HepG2 (cell line): ENCODE data around the gene TNS4. TPM values are rescaled to one million over a fixed set of nuclear protein-coding genes. Genes with fewer than 3 reads are reported as not detected.
A peak's percentile ranks its signal among the peaks of the same experiment; 100 is the strongest.

ENCODE experiments used
- ARNTL ChIP-seq: sonication (generic); formaldehyde crosslinking; IDR thresholded peaks from 2 replicates; pipeline ENCODE4 v1.4.0; 2020; ENCODE audit warnings: mild to moderate bottlenecking, missing genetic modification reagents
- EP300 ChIP-seq, 3 experiments: sonication (generic) in 1 of 3; formaldehyde crosslinking in 1 of 3; IDR thresholded peaks; 2 replicates each; pipeline versions ENCODE4 v1.5.1 to v1.6.1; 2011 to 2020; ENCODE audit warnings: low read depth in 2 of 3, low read length in 2 of 3, borderline replicate concordance in 1 of 3, improper control_type of control experiment in 1 of 3, mild to moderate bottlenecking in 1 of 3, missing genetic modification reagents in 1 of 3, moderate library complexity in 1 of 3
- KLF9 ChIP-seq: IDR thresholded peaks from 2 replicates; pipeline ENCODE4 v1.6.1; 2016; ENCODE audit warnings: low read depth
- MTF1 ChIP-seq: sonication (generic); formaldehyde crosslinking; IDR thresholded peaks from 2 replicates; pipeline ENCODE4 v1.5.0; 2020; ENCODE audit warnings: missing genetic modification reagents
- NPAS2 ChIP-seq: sonication (generic); formaldehyde crosslinking; IDR thresholded peaks from 2 replicates; pipeline ENCODE4 v1.8.0; 2022; ENCODE audit warnings: mild to moderate bottlenecking, missing genetic modification reagents, borderline replicate concordance
- PLRG1 ChIP-seq: fragments of 450-650 bp; conservative IDR thresholded peaks from 2 replicates; pipeline ENCODE4 v1.6.1; 2016
- RNF2 ChIP-seq: fragments of 450-650 bp; conservative IDR thresholded peaks from 2 replicates; pipeline ENCODE4 v1.6.1; 2016; ENCODE audit warnings: low read depth
- SSRP1 ChIP-seq: IDR thresholded peaks from 2 replicates; pipeline ENCODE4 v1.6.1; 2016; ENCODE audit warnings: control low read depth
- ZBTB1 ChIP-seq: sonication (generic); formaldehyde crosslinking; IDR thresholded peaks from 2 replicates; pipeline ENCODE4 v1.4.0; 2020; ENCODE audit warnings: missing genetic modification reagents, borderline replicate concordance
- ZBTB3 ChIP-seq: sonication (generic); formaldehyde crosslinking; IDR thresholded peaks from 2 replicates; pipeline ENCODE4 v1.4.0; 2020; ENCODE audit warnings: low read depth, mild to moderate bottlenecking, moderate library complexity, missing genetic modification reagents, borderline replicate concordance
- ZFP41 ChIP-seq: sonication (generic); formaldehyde crosslinking; IDR thresholded peaks from 2 replicates; pipeline ENCODE4 v1.4.0; 2020; ENCODE audit warnings: mild to moderate bottlenecking, missing genetic modification reagents, borderline replicate concordance
- ZFYVE20 ChIP-seq: sonication (generic); formaldehyde crosslinking; IDR thresholded peaks from 2 replicates; pipeline ENCODE4 v1.8.0; 2023; ENCODE audit warnings: low read depth, mild to moderate bottlenecking, moderate library complexity, missing genetic modification reagents, borderline replicate concordance
- ZNF326 ChIP-seq: sonication (generic); formaldehyde crosslinking; IDR thresholded peaks from 2 replicates; pipeline ENCODE4 v1.4.0; 2020; ENCODE audit warnings: missing genetic modification reagents, borderline replicate concordance
- ZNF569 ChIP-seq: sonication (generic); formaldehyde crosslinking; IDR thresholded peaks from 2 replicates; pipeline ENCODE4 v1.5.0; 2020; ENCODE audit warnings: mild to moderate bottlenecking, missing genetic modification reagents, moderate library complexity, borderline replicate concordance
- polyA plus RNA-seq, 8 experiments: library from polyadenylated mRNA; depleted of rRNA in 3 of 8; stranded (reverse) in 7 of 8; unstranded in 1 of 8; fragments of >200 nt; fragmentation: Illumina TruSeq in 4 of 8; extraction: Trizol in 4 of 8; gene quantifications; 2 replicates each; pipeline versions ENCODE4 v1.2.1 to v1.2.3, GENCODE V29; 2011 to 2016; ENCODE audit warnings: low read depth in 4 of 8, missing spikeins in 1 of 8, mixed read lengths in 1 of 8; ENCODE audit not compliant: insufficient read depth in 1 of 8
- total RNA-seq, 5 experiments: library from RNA; depleted of rRNA; stranded (reverse); fragments of >200 nt; fragmentation: Illumina TruSeq; extraction: Trizol; gene quantifications; 2 replicates each; pipeline ENCODE4 v1.2.3, GENCODE V29; 2016; ENCODE audit warnings: low read depth in 1 of 5
- TF ChIP-seq, protein P1 (sequence below): sonication (generic); formaldehyde crosslinking; IDR thresholded peaks from 2 replicates; pipeline ENCODE4 v1.5.0; 2020; ENCODE audit warnings: mild to moderate bottlenecking, missing genetic modification reagents, borderline replicate concordance
- TF ChIP-seq, protein P2 (sequence below): sonication (generic); formaldehyde crosslinking; IDR thresholded peaks from 2 replicates; pipeline ENCODE4 v1.8.1; 2022; ENCODE audit warnings: low read depth, mild to moderate bottlenecking, missing genetic modification reagents
- TF ChIP-seq, protein P3 (sequence below): sonication (generic); formaldehyde crosslinking; IDR thresholded peaks from 2 replicates; pipeline ENCODE4 v1.8.1; 2022; ENCODE audit warnings: mild to moderate bottlenecking, missing genetic modification reagents

Gene TNS4
- total and polyA plus RNA-seq, 2 of the 13 experiments (the other 11 are each of a cell fraction or from before 2014, with no cell fraction given): 0.58 to 2.1 TPM

DNA sequence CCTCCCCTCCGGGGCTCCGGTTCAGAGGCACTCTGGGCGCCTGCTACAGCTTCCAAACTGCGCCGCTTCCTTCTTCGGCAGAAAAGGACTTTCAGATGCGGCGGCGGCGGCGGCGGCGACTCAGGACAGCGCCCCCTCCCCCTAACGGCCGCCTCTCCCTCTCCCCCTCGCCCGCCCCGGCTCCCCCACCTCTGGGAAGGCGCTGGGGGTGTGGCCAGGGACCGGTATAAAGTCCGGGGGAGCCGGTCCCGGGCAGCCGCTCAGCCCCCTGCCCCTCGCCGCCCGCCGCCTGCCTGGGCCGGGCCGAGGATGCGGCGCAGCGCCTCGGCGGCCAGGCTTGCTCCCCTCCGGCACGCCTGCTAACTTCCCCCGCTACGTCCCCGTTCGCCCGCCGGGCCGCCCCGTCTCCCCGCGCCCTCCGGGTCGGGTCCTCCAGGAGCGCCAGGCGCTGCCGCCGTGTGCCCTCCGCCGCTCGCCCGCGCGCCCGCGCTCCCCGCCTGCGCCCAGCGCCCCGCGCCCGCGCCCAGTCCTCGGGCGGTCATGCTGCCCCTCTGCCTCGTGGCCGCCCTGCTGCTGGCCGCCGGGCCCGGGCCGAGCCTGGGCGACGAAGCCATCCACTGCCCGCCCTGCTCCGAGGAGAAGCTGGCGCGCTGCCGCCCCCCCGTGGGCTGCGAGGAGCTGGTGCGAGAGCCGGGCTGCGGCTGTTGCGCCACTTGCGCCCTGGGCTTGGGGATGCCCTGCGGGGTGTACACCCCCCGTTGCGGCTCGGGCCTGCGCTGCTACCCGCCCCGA is 58.0 kb downstream of the TNS4 start, which contains the start of gene IGFBP4 (continued):
- peak; percentile 90 for TF ChIP-seq RNF2
- TF ChIP-seq ZBTB3 (CRISPR knock-in tag): no peak
- TF ChIP-seq MTF1 (CRISPR knock-in tag): peak; percentile 27; the same call in 1 of the 2 replicates
- TF ChIP-seq, protein P1, sequence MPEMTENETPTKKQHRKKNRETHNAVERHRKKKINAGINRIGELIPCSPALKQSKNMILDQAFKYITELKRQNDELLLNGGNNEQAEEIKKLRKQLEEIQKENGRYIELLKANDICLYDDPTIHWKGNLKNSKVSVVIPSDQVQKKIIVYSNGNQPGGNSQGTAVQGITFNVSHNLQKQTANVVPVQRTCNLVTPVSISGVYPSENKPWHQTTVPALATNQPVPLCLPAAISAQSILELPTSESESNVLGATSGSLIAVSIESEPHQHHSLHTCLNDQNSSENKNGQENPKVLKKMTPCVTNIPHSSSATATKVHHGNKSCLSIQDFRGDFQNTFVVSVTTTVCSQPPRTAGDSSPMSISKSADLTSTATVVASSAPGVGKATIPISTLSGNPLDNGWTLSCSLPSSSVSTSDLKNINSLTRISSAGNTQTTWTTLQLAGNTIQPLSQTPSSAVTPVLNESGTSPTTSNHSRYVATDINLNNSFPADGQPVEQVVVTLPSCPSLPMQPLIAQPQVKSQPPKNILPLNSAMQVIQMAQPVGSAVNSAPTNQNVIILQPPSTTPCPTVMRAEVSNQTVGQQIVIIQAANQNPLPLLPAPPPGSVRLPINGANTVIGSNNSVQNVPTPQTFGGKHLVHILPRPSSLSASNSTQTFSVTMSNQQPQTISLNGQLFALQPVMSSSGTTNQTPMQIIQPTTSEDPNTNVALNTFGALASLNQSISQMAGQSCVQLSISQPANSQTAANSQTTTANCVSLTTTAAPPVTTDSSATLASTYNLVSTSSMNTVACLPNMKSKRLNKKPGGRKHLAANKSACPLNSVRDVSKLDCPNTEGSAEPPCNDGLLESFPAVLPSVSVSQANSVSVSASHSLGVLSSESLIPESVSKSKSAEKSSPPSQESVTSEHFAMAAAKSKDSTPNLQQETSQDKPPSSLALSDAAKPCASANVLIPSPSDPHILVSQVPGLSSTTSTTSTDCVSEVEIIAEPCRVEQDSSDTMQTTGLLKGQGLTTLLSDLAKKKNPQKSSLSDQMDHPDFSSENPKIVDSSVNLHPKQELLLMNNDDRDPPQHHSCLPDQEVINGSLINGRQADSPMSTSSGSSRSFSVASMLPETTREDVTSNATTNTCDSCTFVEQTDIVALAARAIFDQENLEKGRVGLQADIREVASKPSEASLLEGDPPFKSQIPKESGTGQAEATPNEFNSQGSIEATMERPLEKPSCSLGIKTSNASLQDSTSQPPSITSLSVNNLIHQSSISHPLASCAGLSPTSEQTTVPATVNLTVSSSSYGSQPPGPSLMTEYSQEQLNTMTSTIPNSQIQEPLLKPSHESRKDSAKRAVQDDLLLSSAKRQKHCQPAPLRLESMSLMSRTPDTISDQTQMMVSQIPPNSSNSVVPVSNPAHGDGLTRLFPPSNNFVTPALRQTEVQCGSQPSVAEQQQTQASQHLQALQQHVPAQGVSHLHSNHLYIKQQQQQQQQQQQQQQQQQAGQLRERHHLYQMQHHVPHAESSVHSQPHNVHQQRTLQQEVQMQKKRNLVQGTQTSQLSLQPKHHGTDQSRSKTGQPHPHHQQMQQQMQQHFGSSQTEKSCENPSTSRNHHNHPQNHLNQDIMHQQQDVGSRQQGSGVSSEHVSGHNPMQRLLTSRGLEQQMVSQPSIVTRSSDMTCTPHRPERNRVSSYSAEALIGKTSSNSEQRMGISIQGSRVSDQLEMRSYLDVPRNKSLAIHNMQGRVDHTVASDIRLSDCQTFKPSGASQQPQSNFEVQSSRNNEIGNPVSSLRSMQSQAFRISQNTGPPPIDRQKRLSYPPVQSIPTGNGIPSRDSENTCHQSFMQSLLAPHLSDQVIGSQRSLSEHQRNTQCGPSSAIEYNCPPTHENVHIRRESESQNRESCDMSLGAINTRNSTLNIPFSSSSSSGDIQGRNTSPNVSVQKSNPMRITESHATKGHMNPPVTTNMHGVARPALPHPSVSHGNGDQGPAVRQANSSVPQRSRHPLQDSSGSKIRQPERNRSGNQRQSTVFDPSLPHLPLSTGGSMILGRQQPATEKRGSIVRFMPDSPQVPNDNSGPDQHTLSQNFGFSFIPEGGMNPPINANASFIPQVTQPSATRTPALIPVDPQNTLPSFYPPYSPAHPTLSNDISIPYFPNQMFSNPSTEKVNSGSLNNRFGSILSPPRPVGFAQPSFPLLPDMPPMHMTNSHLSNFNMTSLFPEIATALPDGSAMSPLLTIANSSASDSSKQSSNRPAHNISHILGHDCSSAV: no peak
- no peak for TF ChIP-seq ZNF569 (CRISPR knock-in tag)
- no peak for TF ChIP-seq NPAS2
- TF ChIP-seq EP300 (IDR thresholded peaks at IDR 0.05; ENCODE audit: low read depth in 2 of 2, low read length in 2 of 2): no peak
- no peak for TF ChIP-seq EP300 (CRISPR knock-in tag; IDR thresholded peaks at IDR 0.05; ENCODE audit: borderline replicate concordance)
- TF ChIP-seq, protein P2, sequence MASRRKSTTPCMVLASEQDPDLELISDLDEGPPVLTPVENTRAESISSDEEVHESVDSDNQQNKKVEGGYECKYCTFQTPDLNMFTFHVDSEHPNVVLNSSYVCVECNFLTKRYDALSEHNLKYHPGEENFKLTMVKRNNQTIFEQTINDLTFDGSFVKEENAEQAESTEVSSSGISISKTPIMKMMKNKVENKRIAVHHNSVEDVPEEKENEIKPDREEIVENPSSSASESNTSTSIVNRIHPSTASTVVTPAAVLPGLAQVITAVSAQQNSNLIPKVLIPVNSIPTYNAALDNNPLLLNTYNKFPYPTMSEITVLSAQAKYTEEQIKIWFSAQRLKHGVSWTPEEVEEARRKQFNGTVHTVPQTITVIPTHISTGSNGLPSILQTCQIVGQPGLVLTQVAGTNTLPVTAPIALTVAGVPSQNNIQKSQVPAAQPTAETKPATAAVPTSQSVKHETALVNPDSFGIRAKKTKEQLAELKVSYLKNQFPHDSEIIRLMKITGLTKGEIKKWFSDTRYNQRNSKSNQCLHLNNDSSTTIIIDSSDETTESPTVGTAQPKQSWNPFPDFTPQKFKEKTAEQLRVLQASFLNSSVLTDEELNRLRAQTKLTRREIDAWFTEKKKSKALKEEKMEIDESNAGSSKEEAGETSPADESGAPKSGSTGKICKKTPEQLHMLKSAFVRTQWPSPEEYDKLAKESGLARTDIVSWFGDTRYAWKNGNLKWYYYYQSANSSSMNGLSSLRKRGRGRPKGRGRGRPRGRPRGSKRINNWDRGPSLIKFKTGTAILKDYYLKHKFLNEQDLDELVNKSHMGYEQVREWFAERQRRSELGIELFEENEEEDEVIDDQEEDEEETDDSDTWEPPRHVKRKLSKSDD (CRISPR knock-in tag): peak; percentile 85; the same call in 1 of the 2 replicates
- TF ChIP-seq ZBTB1 (CRISPR knock-in tag): 0 out of 2 replicates have a peak, but pooled peaks have one; percentile 50
- TF ChIP-seq, protein P3, sequence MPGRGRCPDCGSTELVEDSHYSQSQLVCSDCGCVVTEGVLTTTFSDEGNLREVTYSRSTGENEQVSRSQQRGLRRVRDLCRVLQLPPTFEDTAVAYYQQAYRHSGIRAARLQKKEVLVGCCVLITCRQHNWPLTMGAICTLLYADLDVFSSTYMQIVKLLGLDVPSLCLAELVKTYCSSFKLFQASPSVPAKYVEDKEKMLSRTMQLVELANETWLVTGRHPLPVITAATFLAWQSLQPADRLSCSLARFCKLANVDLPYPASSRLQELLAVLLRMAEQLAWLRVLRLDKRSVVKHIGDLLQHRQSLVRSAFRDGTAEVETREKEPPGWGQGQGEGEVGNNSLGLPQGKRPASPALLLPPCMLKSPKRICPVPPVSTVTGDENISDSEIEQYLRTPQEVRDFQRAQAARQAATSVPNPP (CRISPR knock-in tag): peak; percentile 53
- TF ChIP-seq ZFYVE20: peak; percentile 95
- TF ChIP-seq KLF9 (CRISPR knock-in tag): no peak
- TF ChIP-seq PLRG1: no peak
- TF ChIP-seq ZFP41 (CRISPR knock-in tag): no peak
- no peak for TF ChIP-seq ZNF326
- TF ChIP-seq ARNTL (CRISPR knock-in tag): no peak
- TF ChIP-seq SSRP1 (CRISPR knock-in tag): no peak
